ENCODE data around the gene PITPNM2.

GRCh38 chr12:123129621-123130020, 21.3 kb downstream of the PITPNM2 start:
- TF ChIP-seq CTCF (IDR thresholded peaks at IDR 0.05; ENCODE audit: low read length) (no peak), EZH2 (IDR thresholded peaks at IDR 0.05; ENCODE audit: borderline replicate concordance, low read length) (no peak)
